ENCODE measurements around the gene RAP1A.
"Not testable (repeated sequence)": the region's sequence is repeated elsewhere in the genome, so short reads cannot be mapped to it uniquely, and the experiment has no call there.

Gene RAP1A

DNA sequence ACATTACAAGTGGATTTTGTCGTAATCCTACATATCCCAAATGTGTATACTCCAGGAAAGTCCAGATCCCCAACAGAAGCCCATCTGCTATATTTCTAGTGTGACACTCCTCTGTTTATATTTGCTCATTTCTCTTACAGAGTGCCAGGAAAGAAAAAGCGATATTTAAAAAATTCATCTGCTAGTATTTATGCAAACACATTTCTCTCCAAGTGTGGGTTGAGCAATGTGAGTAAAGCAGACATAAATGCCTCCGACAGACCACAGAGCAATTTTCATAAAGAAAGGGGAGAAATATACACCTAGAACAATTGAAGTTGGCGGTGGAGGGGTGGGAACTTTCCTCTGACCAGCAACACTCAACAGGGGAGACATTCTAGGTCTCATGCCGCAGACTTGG lies 22.2 kb upstream of the RAP1A start:
- DNase-seq (ENCODE audit: low read depth in 1 of 2, low spot score in 1 of 2), result no peak

DNA sequence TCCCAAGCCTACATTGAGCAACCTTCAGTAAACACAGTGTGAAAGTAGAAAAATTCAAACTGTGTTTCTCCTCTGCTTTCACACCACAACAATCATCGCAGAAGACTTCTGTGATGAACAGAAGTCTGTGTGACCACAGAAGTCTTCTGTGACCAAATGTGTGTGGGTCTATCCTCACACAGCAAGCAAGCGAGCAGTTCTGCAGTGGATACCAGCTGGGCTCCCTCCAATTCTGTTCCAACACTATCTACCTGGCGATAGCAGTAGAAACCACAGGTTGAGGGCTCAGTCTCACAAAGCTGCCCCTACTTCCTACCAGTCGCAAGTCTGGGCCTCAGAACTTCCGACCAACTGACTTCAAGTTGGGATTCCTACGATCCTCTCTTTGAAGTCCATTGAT lies 21.0 kb upstream of the RAP1A start:
- DNase-seq (ENCODE audit: low read depth in 1 of 2, low spot score in 1 of 2), result no peak

DNA sequence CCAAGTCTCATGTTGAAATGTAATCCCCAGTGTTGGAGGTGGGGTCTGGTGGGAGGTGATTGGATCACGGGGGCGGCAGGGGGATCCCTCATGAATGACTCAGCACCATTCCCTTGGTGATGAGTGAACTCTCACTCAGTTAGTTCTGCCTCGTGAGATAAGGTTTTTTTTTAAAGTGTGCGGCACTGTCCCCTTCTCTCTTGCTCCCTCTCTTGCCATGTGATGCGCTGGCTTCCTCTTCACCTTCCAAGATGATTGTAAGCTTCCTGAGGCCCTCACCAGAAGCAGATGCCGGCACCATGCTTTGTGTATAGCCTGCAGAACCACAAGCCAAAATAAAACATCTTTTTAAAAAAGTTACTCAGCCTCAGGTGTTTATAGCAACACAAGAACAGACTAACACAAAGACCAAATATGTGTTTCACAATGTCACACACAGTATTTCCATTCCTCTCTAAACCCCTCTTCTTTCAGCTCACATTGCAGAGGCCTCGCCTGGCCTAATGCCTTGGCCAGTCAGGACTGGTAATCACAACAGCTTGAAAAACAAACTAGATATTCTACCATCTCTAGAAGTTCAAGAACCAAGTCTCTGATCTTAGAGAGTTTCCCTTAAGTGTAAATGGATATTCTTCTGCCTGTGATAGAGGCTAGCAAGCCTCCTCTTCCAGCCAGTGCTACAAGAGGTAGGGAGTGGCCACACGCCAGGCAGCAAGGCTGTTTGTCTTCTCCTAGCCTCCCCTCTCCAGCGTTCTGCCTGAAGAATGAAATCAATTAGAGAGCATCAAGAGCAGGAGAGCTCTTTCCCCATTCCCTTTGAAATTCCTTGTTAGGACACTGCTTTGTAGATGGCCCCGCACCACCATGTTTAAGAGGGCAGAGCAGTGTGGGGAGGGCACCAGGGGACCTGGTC lies 19.6 kb upstream of the RAP1A start:
- no peak for DNase-seq (ENCODE audit: low read depth in 1 of 2, low spot score in 1 of 2)

DNA sequence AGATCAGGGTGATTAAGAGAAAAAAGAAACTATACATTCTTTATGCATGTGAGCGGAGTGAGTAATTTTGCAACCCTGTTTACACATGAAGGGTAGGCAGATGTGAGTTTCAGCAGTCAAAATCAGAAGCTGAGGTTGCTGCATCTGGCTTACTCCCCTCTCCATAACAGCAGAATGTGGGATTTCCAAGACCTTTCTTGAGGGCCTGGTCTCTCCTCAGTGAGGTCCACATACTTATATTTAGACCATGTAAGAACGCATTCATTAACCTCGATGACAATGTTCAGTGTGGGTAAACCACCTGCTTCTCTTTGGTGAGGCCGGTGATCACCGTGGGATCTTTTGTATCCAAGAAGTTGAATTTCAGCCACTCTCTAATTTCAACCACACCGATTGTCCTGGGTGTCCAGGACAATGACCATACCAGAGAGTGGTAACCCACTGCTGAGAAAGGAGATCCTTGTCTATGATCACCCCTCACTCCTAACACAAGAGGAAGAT lies 18.7 kb upstream of the RAP1A start:
- no peak for DNase-seq (ENCODE audit: low read depth in 1 of 2, low spot score in 1 of 2)

DNA sequence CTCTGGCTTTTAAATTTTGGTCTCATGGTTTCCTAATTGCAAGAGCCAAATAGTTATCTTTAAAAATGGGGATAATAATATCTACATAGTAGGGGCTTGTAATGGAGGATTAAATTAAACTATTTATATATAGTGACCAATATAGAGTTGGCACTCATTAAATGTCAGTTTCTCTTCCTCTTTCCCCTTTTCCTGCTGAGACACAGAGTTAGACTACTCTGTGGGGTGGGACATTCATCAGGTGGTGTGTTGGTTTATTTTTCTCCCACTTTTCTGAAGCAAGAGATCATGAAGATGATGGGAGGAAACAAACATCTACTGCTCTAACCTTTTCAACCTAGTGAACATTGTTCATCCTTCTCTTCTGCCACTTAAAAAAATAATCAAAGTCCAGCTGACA lies 17.3 kb upstream of the RAP1A start:
- no peak for DNase-seq (ENCODE audit: low read depth in 1 of 2, low spot score in 1 of 2)

DNA sequence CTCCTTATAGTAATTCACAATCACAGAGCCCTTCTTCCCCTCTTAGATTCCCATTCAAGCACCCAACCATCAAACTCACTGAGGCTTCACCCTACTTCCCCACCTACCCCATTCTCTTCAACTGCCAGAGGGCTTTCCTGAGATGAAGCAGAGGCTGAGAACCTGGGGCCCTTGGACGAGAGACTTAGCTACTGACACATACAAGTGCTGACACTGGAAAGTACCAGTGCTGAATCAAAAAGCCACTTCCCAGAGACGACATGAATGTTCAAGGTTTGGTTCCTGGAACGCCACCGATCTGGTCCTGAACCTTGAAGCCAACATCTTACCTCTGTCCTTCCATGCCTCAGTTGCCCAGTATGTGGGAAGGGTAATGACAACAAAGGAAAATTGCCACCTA lies 16.6 kb upstream of the RAP1A start:
- no peak for DNase-seq (ENCODE audit: low read depth in 1 of 2, low spot score in 1 of 2)

DNA sequence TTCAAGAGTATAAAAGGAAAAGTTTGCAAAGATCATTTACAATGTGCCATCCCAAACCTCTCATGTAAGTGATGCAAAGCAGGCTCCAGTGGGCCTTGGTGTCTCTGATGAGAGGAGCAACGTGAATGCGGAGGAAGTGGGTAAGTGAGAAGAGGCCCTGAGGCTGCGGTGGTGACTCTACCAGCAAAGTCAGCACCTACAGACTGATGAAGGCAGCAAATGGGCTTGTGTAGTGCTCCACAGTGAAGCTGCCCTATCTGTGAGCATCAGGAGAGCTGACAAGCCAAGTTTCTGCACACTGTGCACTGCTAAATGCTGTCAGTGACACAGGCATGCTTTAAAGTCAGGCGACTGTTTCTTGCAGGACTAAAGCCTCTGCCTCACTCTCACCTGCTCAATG lies 15.6 kb upstream of the RAP1A start:
- peak; percentile 41 to 56 for DNase-seq (ENCODE audit: low read depth in 1 of 2, low spot score in 1 of 2)

DNA sequence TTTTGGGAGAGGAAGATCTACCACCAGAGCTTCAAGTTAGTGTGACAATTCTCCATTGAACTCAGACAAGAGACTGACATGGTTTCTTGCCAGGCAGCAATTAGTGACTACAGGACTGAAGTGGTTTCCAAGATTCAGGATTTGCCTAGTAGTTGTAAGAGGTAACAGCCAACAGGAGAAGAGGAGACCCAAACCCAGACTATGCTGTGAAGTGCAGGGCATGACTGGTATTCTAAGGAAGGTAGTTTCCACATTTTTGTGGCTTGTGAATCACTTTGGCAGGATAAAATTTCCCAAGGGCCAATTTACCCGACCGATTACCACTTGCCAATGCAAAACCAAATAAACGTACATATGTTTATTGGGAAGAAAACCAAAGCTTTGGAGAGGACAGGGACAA lies 14.7 kb upstream of the RAP1A start:
- no peak for DNase-seq (ENCODE audit: low read depth in 1 of 2, low spot score in 1 of 2)

DNA sequence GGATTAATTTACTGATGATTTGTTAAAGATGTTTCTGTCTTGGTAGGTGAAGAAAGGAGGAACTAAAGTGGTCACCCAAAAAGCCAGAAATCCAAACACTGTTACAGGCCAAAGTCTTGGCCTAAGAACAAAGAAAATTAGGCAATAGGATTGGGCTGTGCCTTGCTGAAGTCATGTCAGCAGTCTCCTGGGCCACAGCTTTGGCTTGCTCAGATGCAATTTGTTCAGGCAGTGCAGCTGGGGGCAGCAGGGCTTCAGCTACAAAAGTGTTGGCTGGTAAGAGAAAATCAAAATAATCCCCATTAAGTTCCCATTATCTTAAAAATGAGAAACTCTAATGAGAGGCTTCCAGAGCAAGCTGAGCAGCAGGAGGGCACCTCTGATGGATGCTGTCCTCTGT lies 14.0 kb upstream of the RAP1A start:
- no peak for DNase-seq (ENCODE audit: low read depth in 1 of 2, low spot score in 1 of 2)

DNA sequence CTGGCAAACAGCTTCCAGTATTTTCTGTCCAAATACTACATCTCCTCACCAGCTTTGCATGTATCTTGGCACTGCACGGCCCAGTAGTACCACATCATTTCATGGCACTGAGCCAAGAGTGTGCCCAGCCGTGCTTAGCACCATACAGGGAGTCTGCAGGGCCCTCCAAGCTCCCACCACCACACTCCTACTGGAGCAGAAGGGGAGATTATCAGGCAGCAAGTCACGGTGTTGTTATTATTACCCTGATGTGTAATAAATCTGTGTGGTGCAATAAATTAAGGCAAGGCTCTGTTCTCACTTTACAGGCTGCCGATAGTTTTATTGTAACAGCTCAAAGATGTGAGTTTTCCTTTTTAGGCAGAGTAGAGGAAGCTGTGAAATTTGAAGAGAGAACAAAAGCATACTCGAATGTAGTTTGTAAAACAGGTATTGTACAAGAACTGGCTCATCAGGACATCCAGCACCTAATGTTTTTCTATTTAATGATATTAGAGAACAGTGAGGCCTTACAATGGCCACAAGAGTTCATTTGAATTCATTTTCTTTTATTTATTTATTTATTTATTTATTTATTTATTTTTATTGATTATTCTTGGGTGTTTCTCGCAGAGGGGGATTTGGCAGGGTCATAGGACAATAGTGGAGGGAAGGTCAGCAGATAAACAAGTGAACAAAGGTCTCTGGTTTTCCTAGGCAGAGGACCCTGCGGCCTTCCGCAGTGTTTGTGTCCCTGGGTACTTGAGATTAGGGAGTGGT lies 13.0 kb upstream of the RAP1A start:
- not testable (repeated sequence) for DNase-seq (ENCODE audit: low read depth in 1 of 2, low spot score in 1 of 2)

DNA sequence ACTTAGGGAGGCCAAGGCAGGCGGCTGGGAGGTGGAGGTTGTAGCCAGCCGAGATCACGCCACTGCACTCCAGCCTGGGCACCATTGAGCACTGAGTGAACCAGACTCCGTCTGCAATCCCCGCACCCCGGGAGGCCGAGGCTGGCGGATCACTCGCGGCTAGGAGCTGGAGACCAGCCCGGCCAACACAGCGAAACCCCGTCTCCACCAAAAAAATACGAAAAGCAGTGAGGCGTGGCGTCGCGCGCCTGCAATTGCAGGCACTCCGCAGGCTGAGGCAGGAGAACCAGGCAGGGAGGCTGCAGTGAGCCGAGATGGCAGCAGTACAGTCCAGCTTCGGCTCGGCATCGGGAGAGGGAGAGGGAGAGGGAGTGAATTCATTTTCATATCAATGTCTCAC lies 11.1 kb upstream of the RAP1A start:
- DNase-seq (ENCODE audit: low read depth in 1 of 2, low spot score in 1 of 2), result not testable (repeated sequence)

DNA sequence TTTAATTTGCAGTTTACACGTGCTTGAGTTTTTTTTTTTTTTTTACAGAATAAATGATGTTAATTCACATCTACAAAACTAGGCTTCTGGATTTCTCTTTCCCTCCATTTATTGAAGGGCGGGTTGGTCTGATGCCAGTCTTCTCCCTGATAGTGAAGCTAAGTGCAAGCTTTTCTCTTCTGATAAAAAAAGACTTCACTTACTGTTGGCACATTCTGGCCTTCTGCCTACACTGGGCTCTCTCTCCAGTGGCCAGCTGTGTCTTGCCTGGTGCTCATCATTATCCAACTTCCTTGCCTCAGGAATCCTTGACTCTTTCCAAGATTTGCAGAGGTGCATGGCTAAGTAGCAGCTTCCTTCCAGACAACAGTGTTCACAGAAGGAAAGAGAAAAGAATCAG lies 7.6 kb upstream of the RAP1A start:
- DNase-seq (ENCODE audit: low read depth in 1 of 2, low spot score in 1 of 2), result no peak

DNA sequence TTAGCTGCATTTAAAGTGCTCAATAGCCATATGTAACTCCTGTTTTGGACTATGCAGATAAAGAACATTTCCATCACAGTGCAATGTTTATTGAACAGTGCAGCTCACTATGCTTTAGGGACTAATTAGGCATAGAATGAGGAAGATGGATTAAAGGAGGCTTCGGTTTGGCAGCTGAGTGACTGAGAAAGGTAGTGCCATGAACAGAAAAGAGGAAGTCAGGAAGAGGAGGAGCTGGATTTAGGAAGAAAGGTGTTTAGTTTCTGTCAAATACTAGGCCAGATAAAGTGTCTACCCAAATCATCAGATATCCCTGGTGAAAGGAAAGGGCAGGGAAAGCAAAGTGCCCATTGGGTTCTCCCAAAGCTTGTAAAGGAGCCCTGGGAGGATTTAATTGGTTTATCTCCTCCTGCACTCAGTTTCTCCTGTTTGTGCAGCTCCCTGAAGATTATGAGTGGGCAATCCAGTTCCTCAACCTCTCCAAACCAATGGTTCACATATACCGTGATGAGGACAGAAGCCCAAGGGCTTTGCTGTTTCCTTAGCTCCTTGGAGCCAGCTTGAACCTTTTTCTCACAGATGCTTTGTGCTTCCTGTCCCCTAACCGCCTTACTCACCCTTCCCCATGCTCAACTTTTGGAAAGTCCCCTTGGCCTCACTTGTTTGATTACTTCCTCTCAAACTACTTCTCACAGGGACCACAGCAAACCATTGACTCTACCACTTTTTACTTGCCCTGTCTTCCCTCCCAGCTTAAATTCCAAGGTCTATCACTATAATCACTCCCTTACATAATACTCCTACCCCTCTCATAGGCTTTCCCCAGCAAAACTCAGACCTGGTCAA lies 3.5 kb upstream of the RAP1A start:
- DNase-seq (ENCODE audit: low read depth in 1 of 2, low spot score in 1 of 2), result no peak

DNA sequence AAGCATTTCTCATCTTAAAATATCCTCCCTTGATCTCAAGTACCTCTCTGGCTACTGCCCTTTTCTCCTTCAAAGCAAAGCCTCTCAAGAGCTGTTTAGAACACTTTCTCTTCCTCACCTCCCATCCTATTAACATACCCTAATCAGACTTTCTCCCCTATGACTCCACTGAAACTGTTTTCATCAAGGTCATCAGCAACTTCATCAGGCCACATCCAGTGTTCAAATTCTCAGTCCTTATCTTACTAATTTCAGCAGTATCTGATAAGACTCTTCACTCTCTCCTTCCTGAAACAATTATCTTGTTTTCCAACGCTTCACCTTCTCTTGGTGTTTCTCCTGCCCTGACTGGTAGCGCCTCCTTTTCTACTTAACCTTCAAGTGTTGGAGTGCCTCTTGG lies 1.5 kb upstream of the RAP1A start:
- no peak for DNase-seq (ENCODE audit: low read depth in 1 of 2, low spot score in 1 of 2)

DNA sequence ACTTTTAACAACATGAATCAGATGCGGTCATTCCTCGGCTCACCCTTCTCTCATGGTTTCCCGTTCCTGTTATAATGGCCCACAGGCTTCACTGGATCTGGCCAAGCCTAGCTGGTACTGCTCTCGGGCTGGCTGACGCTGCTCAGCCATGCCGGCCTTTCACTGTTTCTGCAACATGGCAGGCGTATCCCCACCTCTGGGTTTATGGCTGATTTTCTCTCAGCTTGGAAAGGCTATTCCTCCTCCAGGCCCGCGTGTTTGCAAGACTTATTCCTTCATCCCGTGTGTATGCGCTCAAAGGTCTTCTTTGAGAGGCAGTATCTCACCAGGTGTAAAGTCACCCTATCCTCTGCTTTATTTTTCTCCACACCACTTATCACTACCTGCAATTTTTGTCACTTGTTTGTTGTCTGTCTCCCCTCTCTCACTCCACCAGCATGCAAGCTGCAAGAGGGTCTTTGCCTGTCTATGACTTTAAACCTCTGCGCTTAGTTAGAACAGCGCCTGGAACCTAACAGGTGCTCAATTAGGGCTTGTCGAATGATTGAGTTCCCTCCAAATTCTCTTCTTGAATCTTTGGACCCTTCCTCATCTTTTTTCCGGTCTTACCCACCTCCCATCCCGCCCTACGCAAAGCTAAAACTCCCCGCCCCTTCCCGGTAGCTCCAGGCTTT lies 491 bp upstream of the RAP1A start:
- DNase-seq (ENCODE audit: low read depth in 1 of 2, low spot score in 1 of 2), result no peak

DNA sequence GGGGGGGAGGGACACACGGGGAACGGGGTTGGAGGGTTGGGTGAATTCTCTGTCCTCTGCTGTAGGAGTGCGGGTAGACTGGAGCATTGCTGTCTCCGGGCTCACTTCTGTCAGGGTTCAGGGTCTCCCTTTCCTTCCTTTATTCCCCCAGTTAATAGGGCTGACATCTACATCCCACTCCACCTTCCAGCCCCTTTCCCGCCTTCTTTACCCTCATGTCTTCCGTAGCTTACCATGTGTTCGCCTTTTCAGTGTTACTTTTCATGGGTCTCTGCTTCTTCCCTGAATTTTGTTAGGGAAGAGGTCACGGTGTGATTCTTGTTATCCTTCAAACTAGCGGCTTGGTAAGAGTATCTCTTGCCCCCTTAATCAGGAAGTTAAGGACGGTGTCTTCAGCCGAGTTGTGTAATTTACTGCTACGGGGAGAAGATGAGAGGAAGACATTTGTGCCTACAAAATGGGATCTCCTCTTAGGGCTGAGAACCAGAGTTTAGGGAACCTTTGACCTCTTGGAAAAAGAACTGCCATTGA lies 917 bp downstream of the RAP1A start:
- DNase-seq (ENCODE audit: low read depth in 1 of 2, low spot score in 1 of 2), result no peak

DNA sequence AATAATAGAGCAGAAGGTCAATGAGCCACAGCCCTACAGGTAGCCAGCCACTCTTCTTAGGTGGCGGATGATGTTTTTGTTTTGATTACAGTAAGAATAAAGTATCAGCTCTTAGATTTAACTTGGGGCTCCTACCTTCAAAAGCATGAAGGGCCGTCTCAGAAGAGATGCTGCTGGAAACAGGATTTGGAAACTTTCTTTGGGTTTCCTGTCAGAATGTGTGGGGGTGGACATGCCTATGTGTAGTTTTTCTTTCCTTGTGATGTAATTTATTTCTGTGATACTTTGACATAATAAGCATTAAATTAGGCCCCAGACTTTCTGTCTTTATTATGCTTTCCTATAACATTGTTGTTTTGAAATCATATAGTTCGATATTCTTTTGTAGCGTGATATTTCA lies 1.5 kb downstream of the RAP1A start:
- no peak for DNase-seq (ENCODE audit: low read depth in 1 of 2, low spot score in 1 of 2)

DNA sequence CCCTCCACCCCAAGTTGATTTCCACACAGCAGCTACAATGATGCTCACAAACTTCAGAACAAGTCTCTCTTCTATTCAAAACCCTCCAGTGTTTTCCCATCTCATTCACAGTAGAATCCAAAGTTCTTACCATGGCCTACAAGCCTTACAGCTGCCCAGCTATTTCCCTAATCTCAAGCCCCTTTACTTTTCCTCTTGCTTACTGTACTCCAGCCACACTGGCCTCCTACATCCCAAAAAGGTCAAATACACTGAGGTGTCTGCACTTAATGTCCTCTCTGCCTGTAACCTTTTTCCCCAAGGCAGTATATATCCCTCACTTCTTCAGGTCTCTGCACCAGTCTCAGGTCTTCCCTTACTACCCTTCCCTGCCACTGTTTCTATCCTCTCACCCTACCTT lies 2.6 kb downstream of the RAP1A start:
- no peak for DNase-seq (ENCODE audit: low read depth in 1 of 2, low spot score in 1 of 2)

DNA sequence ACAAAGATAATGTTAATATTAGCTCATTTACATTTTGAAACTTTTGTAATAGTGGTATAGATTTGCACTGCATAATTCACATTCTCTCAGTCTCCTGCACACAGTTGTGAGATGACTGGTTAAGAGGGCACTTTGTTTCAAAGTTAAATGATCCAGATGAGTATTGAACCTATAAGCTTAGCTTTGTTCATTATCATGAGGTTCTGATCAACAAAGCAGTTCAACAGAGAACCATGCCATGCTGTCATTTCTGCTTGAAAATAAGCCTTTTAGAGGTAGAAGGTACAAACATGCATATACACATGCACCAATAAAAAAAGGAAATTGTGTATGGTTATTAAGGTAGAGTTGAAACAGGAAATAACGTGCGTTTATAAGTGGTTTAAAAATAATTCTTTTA lies 4.8 kb downstream of the RAP1A start:
- DNase-seq (ENCODE audit: low read depth in 1 of 2, low spot score in 1 of 2), result no peak

DNA sequence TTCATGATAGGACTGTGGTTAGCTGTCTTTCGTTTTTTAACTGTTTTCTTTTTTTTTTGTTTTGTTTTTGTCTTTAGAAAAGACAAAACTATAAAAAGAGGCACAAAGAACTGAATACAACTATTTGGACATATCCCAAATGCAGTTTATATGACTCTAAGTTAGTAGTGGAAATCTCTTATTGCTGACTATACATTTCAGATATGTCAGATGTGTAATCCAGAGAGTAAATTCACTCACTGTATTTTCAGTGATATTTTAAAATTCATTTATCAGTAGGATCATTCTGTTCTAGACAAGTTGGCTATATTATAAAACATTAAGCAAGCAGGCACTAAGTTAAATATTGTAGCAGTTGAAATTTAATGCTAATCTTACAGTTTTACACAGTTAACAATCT lies 5.7 kb downstream of the RAP1A start:
- DNase-seq (ENCODE audit: low read depth in 1 of 2, low spot score in 1 of 2), result no peak

DNA sequence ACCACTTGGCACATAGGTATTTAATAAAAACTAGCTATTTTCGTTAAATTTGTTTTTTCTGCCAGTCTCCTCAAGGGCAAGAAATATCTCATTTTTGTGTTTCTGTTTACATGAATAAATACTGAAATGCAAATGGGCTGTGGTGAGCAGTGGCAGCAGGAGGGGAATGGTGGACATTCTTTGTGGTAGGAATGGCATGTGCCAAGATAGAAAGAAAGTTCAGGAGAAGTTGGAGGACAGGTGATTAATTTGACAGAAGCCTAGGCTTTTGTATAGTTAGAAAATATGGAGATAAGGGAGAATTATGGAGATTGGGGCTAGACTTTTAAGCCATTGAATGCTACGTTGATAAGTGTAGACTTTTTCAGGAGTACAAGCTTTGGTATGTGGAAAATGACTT lies 8.6 kb downstream of the RAP1A start:
- no peak for DNase-seq (ENCODE audit: low read depth in 1 of 2, low spot score in 1 of 2)
